AG09309 (cell line): ENCODE measurements around the gene SYT1.

Experiments
- DNase-seq: peaks from one replicate; pipeline ENCODE4 v3.0.0-alpha.2; 2010; ENCODE audit warnings: low read depth
- H3K4me3 ChIP-seq: 2 replicates; pipeline ENCODE4 v1.5.1; 2011; ENCODE audit warnings: mild to moderate bottlenecking, low read depth, low read length, moderate library complexity; ENCODE audit not compliant: control insufficient read depth
- CTCF ChIP-seq: IDR thresholded peaks from 2 replicates; pipeline ENCODE4 v1.5.1; 2011; ENCODE audit warnings: mild to moderate bottlenecking, low read depth, low read length, inconsistent platforms; ENCODE audit not compliant: insufficient read depth, control insufficient read depth; ENCODE audit errors: missing control alignments

Gene SYT1

GRCh38 chr12:79337662-79338290 lies 473.2 kb downstream of the SYT1 start:
- no peak for TF ChIP-seq CTCF
- H3K4me3 ChIP-seq: no peak overlapping the region
- DNase-seq: no peak

DNA sequence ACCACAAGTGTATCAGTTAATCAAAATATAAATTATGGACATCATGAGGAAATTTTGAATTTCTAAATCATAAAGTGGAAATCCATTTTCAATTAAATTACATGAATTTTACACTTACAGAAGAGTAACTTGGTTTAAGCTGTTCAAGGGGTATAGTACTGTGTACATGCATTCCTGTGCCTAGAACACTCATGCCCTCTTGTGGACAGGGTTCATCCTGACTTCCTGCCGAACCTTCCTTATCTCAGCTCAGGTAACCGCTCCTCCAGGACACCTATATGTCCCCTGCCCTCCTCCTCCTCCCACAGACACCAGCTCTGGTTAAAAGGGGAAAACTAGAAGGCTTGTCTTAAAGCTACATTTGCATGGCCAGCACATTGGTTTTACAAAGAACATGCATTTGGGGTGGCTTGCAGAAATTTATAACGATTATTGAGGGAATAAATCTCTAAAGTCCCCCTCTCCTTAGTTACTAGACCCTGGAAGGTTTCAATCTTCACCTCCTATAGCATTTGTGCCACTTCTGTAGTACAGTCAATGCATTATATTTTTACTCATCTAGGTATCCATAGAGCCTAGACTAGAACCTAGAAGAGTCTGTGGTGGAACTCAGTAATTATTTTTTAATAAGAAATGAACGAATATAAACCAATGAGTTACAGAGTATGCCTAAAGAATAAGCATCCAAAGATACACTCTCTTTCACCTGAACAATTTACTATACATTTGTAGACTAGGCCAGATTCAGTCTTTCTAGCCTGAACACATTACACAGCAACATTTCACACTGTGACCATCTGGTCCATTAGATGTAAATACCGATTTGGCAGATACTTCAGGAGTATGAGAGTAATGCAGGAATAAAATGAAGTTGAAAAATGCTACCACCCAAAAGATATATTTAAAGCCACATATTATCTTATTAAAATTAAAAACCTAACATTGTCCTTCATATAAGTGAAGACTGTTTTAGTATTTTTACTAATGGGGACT lies 480.6 kb downstream of the SYT1 start:
- peak; percentile 72 for TF ChIP-seq CTCF
- DNase-seq: no peak
- no peak overlapping the region for H3K4me3 ChIP-seq

DNA sequence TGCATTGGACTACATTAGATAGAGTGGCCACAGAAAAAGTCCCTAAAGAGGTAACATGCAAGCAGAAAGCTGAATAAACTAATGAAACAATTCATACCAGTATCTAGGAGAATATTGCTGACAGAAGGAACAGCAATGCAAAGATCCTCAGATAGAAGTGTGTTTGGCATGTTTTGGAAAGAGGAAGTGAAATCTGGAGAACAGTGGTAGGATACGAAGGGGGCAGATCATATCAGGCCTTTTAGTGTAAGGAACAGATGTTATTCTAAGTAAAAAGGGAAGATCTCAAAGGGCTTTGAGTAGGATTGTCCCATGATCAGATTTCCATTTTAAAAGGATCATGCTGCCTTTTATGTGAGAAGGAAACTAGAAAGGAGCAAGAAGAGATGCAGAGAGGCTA lies 483.3 kb downstream of the SYT1 start:
- H3K4me3 ChIP-seq: no peak overlapping the region
- no peak for DNase-seq
- no peak for TF ChIP-seq CTCF

DNA sequence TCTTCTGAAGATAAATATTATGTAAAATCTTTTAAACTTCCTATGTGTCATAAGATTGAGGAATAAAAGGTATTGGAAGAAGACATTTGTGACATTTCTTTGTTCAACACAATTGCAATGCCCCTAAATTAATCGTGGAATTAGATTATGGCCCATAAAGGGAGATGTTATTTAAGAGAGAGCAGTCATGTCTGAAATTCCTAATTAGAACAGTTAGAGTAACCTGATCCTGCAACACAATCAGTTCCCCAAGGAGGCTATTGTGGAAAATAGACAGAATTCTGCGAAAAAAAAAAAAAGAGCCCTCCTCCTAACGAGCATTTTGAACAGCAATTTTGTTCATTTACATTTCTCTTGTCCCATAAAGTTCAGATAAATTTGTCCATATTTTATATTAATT lies 486.7 kb downstream of the SYT1 start:
- H3K4me3 ChIP-seq: no peak overlapping the region
- DNase-seq: no peak
- TF ChIP-seq CTCF: no peak

GRCh38 chr12:79356216-79356615 lies 491.6 kb downstream of the SYT1 start:
- DNase-seq: no peak
- H3K4me3 ChIP-seq: no peak overlapping the region
- TF ChIP-seq CTCF: no peak

GRCh38 chr12:79357048-79357447 lies 492.5 kb downstream of the SYT1 start:
- DNase-seq: no peak
- no peak overlapping the region for H3K4me3 ChIP-seq
- TF ChIP-seq CTCF: no peak
